Measurements from ENCODE around the gene MEP1A. TPM values are rescaled to one million over a fixed set of nuclear protein-coding genes. Genes with fewer than 3 reads are reported as not detected.

MEP1A gene
- total and polyA plus RNA-seq, 2 donors (not counting 1 experiment from before 2014, with no cell fraction given) = not detected

DNA sequence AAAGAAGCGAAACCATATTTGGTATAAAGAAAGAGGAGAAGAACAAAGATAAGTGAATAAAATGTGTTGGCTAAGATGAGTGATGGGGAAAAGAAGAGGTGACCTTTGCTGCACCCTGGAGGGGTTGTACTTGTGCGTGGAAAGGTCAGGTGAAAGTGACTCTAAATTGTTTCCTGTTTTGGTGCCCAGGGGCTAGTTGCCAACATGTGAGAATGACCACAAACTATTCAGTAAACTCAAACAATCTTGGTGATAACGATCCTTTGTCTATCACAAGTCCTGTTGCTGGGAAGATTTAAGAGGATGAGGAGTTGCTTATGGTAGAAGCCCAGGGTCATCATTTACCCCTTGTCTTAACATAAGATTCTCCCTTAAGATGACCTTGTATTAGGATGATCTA, 70.6 kb downstream of the MEP1A start:
- ATAC-seq (ENCODE audit: low read depth) (no peak), DNase-seq (no peak)
- no peaks in the 10 kb centered on the region for H3K36me3 ChIP-seq (replicated peaks in 1 of 2; ENCODE audit: control extremely low read depth in 1 of 2, control insufficient read depth in 1 of 2, extremely low read depth in 1 of 2, insufficient read depth in 2 of 2, low read length in 1 of 2)
- POLR2A ChIA-PET = no interaction called here
- intact Hi-C loops (cut with micrococcal nuclease) = no loop called here
- CTCF ChIA-PET = interaction anchor here (0.7 kb wide), 1 partner anchor 8 kb away, joined by 3 read pairs; no protein-coding TSS in a partner anchor
- H2AFZ ChIP-seq (ENCODE audit: insufficient read depth, low read depth, low read length, poor library complexity, severe bottlenecking) = no peak overlapping the region
- no peaks in the 10 kb centered on the region for H3K79me2 ChIP-seq (ENCODE audit: control insufficient read depth, insufficient read depth, low read length)
- no peak overlapping the region for H3K4me2 ChIP-seq (replicated peaks; ENCODE audit: low read depth, low read length, poor library complexity, severe bottlenecking)
- Mint-ChIP-seq H3K4me3 (no peak overlapping the region), H3K27me3 (peaks cover 17% of the 10 kb centered on the region), H3K9me3 (ENCODE audit: insufficient read depth) (no peaks in the 10 kb centered on the region), H3K27ac (no peak overlapping the region), H3K4me1 (no peaks in the 10 kb centered on the region)
- no peaks in the 10 kb centered on the region for H3K27me3 ChIP-seq (replicated peaks in 1 of 4; ENCODE audit: control extremely low read depth in 1 of 4, control insufficient read depth in 3 of 4, insufficient read depth in 4 of 4, low read length in 3 of 4)
- H4K20me1 ChIP-seq (ENCODE audit: control insufficient read depth, insufficient read depth, low read length, poor library complexity, severe bottlenecking) = no peaks in the 10 kb centered on the region
- H3K4me1 ChIP-seq (ENCODE audit: control insufficient read depth in 2 of 2, insufficient read depth in 2 of 2, low read length in 2 of 2) = no peaks in the 10 kb centered on the region
- WGBS (ENCODE audit: insufficient coverage) = no CpG with 5 or more reads among the region's 3 CpGs
- TF ChIP-seq EZH2 (IDR thresholded peaks at IDR 0.05; ENCODE audit: borderline replicate concordance, insufficient read depth, low read depth, low read length, poor library complexity, severe bottlenecking) = no peak
- TF ChIP-seq, protein P1, sequence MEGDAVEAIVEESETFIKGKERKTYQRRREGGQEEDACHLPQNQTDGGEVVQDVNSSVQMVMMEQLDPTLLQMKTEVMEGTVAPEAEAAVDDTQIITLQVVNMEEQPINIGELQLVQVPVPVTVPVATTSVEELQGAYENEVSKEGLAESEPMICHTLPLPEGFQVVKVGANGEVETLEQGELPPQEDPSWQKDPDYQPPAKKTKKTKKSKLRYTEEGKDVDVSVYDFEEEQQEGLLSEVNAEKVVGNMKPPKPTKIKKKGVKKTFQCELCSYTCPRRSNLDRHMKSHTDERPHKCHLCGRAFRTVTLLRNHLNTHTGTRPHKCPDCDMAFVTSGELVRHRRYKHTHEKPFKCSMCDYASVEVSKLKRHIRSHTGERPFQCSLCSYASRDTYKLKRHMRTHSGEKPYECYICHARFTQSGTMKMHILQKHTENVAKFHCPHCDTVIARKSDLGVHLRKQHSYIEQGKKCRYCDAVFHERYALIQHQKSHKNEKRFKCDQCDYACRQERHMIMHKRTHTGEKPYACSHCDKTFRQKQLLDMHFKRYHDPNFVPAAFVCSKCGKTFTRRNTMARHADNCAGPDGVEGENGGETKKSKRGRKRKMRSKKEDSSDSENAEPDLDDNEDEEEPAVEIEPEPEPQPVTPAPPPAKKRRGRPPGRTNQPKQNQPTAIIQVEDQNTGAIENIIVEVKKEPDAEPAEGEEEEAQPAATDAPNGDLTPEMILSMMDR (IDR thresholded peaks at IDR 0.05) = no peak
- no peak overlapping the region for H3K4me3 ChIP-seq (ENCODE audit: control extremely low read depth in 1 of 5, extremely low read depth in 1 of 5, insufficient read depth in 1 of 5, low read depth in 2 of 5, low read length in 4 of 5)
- no peak overlapping the region for H3K9ac ChIP-seq (ENCODE audit: low read length)
- H3K9me3 ChIP-seq (ENCODE audit: control extremely low read depth in 1 of 3, control insufficient read depth in 2 of 3, insufficient read depth in 1 of 3, low read length in 2 of 3) = no peaks in the 10 kb centered on the region
- H3K27ac ChIP-seq (ENCODE audit: low read length in 2 of 2) = no peak overlapping the region

DNA sequence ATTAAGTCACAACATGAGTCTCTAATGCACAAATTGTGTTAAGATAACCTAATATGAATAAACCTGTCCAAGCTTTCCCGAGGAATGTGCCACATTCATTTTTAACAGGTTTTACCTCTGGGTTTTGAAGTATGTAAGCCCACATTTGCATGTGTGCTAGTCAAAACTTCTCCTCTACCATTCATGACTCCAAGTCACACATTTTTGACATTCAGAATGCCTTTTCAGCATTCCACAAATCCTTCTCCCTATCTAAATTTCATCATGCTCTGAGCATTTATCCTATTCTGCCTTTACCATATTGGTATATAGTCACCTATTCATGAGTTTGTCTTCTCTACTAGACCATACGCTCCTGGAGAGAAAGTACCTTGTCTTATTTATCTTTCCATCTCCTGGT, 72.0 kb downstream of the MEP1A start:
- Histone ChIP-seq H2AFZ (ENCODE audit: insufficient read depth, low read depth, low read length, poor library complexity, severe bottlenecking) (no peak overlapping the region), H3K9me3 (ENCODE audit: control extremely low read depth in 1 of 3, control insufficient read depth in 2 of 3, insufficient read depth in 1 of 3, low read length in 2 of 3) (no peaks in the 10 kb centered on the region), H3K27ac (ENCODE audit: low read length in 2 of 2) (no peak overlapping the region), H3K36me3 (replicated peaks in 1 of 2; ENCODE audit: control extremely low read depth in 1 of 2, control insufficient read depth in 1 of 2, extremely low read depth in 1 of 2, insufficient read depth in 2 of 2, low read length in 1 of 2) (no peaks in the 10 kb centered on the region), H3K4me2 (replicated peaks; ENCODE audit: low read depth, low read length, poor library complexity, severe bottlenecking) (no peak overlapping the region), H3K79me2 (ENCODE audit: control insufficient read depth, insufficient read depth, low read length) (no peaks in the 10 kb centered on the region), H3K27me3 (replicated peaks in 1 of 4; ENCODE audit: control extremely low read depth in 1 of 4, control insufficient read depth in 3 of 4, insufficient read depth in 4 of 4, low read length in 3 of 4) (no peaks in the 10 kb centered on the region), H4K20me1 (ENCODE audit: control insufficient read depth, insufficient read depth, low read length, poor library complexity, severe bottlenecking) (no peaks in the 10 kb centered on the region), H3K4me1 (ENCODE audit: control insufficient read depth in 2 of 2, insufficient read depth in 2 of 2, low read length in 2 of 2) (no peaks in the 10 kb centered on the region), H3K4me3 (ENCODE audit: control extremely low read depth in 1 of 5, extremely low read depth in 1 of 5, insufficient read depth in 1 of 5, low read depth in 2 of 5, low read length in 4 of 5) (no peak overlapping the region), H3K9ac (ENCODE audit: low read length) (no peak overlapping the region)
- ChIA-PET CTCF (no interaction called here), POLR2A (no interaction called here)
- Mint-ChIP-seq H3K27ac (no peak overlapping the region), H3K4me1 (no peaks in the 10 kb centered on the region), H3K4me3 (no peak overlapping the region), H3K27me3 (peaks cover 21% of the 10 kb centered on the region), H3K9me3 (ENCODE audit: insufficient read depth) (no peaks in the 10 kb centered on the region)
- WGBS (ENCODE audit: insufficient coverage) = 80% methylated on average over 1 of the region's 2 CpGs
- intact Hi-C loops (cut with micrococcal nuclease) = no loop called here
- DNase-seq = no peak
- TF ChIP-seq, protein P1 (IDR thresholded peaks at IDR 0.05) = no peak
- TF ChIP-seq EZH2 (IDR thresholded peaks at IDR 0.05; ENCODE audit: borderline replicate concordance, insufficient read depth, low read depth, low read length, poor library complexity, severe bottlenecking) = no peak
- ATAC-seq (ENCODE audit: low read depth) = no peak
